Embryonic facial prominence (tissue), 1 donor: Measurements from ENCODE around the gene CRYL1.
A peak's percentile ranks its signal among the peaks of the same experiment; 100 is the strongest.

ENCODE experiments used
- DNase-seq: peaks from one replicate; pipeline ENCODE4 v3.0.0-alpha.2; 2016; ENCODE audit errors: extremely low spot score

Gene CRYL1

GRCh38 chr13:20494656-20495055 lies 31.0 kb downstream of the CRYL1 start:
- DNase-seq: no peak

GRCh38 chr13:20492641-20493040 lies 33.0 kb downstream of the CRYL1 start:
- no peak for DNase-seq

DNA sequence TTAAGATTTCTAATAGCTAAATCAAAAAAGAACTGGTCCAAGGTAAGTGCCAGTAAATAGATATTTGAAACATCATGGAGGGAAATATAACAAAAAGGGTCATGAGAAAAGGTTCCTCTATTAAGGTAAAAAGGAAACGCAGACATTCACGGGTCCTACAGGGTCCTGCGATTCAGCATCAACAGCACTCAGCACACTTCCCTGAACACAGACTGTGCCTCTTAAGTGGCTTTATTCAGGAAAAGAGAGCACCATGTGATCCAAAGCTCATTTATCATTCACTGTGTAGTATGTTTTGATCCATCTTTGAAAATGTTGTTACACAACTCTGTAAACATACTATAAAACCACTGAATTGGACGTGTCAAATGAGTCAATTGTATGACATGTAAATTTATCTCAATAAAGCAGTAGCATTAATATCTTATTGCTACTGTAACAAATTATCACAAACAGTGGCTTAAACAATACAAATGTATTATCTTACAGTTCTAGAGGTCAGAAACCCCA lies 33.7 kb downstream of the CRYL1 start:
- no peak for DNase-seq

GRCh38 chr13:20489185-20489820 lies 36.4 kb downstream of the CRYL1 start:
- peak; percentile 13 for DNase-seq

DNA sequence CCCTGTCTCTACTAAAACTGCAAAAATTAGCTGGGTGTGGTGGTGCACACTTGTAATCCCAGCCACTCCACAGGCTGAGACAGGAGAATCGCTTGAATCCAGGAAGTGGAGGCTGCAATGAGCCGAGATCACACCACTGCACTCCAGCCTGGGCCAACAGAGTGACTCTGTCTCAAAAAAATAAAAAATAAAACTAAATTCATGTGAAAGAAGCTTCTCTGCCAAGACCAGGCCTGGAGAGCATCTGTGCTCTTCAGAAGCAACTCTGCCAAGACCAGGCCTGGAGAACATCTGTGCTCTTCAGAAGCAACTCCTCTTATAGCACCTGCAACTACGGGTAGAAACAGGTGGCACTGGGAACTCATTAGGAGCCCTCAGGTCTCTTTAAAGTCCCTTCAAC lies 37.7 kb downstream of the CRYL1 start:
- DNase-seq: no peak

DNA sequence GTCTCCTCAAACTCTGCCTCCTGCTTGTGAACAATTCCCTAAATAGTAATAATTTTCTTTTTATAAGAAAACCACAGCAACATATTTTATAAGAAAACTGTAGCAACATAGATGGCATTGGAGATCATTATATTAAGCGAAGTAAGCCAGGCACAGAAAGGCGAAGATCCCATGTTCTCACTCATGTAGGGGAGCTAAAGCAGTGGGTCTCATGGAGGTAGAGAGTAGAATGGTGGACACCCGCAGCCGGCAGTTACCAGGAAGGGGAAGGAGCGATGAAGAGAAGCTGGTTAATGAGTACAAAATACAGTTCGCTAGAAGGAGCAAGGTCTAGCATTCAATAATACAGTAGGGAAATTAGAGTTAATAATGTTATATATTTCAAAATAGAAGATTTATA lies 42.9 kb downstream of the CRYL1 start:
- DNase-seq: no peak

- DNase-seq: no peak
These were observed 43.3 kb downstream of the CRYL1 start for GRCh38 chr13:20482275-20482761.

DNA sequence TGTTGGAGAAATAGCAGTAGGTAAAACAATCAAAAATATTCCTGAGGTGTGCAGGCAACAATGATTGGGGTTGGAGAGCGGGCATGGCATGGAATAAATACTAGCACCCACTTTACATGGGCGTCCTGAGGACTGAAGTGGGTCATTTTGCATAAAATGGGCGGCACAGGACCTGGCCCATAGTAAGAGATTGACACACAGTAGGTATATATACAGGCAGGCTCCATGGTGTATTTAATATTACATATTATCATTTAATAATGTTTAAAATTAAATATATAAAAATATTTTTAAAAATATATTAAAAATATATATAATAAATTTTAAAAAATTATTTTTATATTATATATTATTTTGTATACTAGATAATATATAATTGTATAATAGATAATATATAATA lies 48.3 kb downstream of the CRYL1 start:
- no peak for DNase-seq

DNA sequence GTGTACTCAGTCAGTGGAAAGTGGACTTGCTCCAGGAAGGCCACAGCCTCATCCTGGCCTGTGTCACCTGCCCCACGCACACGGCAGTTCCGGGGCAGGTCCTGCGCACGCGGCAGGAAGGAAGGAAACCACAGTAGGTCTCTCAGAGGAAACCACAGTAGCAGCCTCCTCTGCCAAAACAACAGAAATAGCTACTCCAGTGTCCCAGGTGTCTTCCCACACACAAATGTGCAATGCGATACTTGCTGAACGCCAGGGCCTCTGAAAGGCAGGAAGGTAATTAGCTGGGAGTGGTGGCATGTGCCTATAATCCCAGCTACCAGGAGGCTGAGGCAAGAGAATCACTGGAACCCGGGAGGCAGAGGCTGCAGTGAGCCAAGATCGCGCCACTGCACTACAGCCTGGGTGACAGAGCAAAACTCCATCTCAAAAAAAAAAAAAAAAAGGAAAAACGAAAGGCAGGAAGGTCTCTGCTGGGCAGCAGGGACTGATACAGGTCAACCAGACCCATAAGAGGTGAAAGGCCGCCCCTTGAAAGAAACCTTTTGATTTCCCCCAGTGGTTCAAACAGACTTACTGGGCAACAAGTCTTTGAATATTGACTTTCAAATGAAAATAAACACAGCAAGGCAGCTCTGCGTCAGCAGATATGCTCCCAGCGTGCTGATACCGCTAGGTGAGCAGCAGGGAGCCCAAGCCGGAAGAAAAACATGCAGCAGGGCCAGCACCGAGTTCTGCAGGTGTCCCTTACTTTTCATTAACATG lies 49.5 kb downstream of the CRYL1 start:
- no peak for DNase-seq

GRCh38 chr13:20474515-20474914 lies 51.1 kb downstream of the CRYL1 start:
- DNase-seq: no peak

DNA sequence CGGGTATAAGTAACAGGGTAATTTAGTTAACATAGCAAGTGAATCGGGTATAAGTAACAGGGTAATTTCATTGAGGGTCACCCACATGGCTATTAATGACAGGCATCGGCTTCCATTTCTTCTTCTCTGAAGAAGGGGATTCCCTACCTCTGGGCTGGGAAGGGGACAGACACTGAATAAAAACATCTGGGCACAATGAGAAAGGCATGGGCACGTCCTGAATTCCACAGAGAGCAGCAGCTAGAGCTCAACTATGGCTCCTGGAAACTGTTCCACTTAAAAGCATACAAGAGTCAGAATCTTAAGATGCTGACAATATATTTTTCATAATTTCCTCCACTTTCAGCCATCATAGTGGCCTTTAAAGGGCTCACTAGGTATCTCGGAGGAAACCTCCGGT lies 51.8 kb downstream of the CRYL1 start:
- no peak for DNase-seq

DNA sequence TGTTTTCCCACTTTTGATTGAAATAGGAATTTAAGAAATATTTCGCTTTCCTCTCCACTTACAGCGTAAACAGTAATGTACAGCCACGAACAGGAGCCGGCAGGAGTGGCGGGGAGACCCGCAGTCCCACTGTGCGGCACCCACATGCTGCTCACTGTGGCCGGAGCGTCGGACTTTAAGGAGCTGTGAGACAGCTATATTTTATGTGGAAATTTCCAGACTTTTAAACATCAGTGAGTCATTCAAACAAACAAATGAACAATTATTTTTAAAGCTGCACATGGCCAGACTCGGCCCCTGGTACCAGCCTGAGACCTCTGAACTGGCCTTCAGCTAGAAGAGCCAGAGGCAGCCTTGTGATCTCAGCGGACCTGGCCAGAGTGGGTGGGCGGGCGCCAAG lies 52.5 kb downstream of the CRYL1 start:
- no peak for DNase-seq

DNA sequence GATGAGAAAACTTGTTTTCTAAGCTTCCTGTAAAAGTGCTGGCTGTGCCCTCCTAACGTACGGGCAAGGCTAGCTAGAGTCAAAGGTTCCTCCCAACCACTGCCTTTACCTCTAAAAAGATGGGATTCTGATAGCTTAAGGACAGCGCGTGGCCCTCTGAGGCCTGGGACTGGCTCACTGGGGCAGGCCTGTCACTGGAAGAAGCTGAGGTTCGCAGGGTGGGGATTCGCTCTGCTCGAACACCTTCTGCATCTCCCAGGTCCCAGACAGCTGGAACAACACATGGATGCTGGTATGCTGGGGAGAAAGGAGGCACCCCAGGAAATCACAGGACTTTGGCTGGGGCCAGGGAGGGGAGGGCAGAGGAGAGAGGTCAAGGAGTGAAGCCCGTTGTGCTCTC lies 53.1 kb downstream of the CRYL1 start:
- DNase-seq: no peak

GRCh38 chr13:20470136-20470535 lies 55.5 kb downstream of the CRYL1 start:
- DNase-seq: no peak

DNA sequence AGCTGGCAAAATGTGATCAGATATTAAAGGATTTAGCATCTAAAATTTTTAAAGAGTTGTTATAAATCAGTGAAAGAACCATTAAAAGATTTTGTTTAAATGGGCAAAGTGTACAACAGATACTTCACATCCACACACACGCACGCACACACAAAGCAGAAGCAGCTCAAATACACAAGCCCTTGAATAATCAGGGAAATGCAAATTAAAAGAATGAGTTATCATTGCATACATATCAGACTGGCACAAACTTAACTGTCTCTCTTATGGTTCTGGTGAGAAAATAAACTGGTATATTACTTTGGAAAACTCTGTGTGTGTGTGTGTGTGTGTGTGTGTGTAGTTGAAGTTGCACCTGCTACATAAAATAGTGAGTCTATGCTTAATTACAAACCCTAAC lies 59.3 kb downstream of the CRYL1 start:
- DNase-seq: no peak

DNA sequence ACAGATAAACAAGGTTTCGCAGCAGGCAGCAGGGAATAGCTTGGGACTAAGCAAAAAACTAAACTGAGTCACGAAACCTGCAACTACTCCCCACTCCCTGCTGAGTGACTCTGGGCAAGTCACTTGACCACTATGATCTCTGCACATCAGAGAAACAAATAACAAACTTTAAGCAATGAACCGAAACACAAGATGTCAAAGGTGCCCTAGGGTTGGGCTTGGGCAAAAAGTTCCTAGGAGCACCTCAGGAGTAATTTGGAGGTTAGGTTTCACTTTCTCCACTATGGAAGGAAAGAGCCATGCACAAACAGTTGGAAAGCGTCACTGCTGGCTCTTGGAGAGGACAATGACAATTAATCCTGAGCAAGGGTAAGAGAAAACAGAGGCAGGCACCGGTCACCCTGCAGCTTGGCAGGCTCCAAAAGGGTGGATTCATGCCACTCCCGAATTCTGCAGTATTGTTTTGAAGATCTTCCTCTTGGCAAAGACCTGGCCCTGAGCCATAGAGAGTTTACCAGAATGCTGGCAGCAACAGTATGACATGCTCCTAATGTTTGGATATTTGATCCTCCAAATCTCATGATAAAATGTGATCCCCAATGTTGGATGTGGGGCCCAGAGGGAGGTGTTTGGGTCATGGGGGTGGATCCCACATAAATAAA lies 60.3 kb downstream of the CRYL1 start:
- DNase-seq: no peak

GRCh38 chr13:20462921-20463320 lies 62.7 kb downstream of the CRYL1 start:
- DNase-seq: no peak

- no peak for DNase-seq
These were observed 63.1 kb downstream of the CRYL1 start for GRCh38 chr13:20462533-20462915.

DNA sequence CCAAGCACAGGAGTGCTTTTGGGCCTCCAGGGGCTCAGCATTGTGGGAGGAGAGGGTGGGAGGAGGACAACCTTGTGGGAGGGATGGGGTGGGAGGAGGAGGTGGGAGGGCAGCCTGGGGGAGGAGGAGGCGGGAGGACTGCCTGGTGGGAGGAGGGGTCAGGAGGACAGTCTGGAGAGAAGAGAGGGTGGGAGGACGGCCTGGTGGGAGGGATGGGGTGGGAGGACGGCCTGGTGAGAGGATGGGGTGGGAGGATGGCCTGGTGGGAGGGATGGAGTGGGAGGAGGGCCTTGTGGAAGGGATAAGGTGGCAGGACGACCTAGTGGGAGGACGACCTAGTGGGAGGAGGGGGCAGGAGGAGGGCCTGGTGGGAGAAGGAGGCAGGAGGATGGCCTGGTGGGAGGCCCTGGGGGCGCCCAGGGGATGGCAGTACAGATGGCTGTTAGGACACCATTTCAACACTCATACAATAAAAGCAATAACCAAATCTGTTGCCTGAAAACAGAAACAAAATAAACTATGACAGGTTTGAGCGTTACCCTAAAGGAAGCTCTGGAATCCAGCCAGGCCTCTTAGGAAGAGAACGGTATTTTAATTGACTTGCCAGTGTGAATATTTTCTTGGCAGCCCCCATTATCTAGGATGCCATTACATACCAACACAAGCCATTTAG lies 63.7 kb downstream of the CRYL1 start:
- DNase-seq: peak; percentile 15

DNA sequence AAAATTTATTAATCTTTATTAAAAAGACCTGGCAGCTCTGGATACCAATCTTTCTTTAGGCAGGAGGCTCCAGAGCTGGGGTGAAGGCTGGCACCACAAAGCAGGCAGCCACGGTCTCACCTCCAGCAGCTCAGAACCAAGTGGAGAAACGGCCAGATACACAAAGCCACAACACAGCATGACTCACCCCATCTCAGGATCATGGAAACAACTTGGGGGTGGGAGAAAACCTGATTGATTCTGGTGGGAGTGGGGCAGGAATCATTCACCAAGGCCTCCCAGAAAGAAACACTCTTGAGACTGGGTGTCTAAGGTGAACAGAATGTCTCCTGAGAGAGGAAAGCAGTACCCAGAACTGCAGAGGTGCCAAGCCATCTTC lies 64.2 kb downstream of the CRYL1 start:
- DNase-seq: no peak

GRCh38 chr13:20460761-20461160 lies 64.9 kb downstream of the CRYL1 start:
- no peak for DNase-seq

DNA sequence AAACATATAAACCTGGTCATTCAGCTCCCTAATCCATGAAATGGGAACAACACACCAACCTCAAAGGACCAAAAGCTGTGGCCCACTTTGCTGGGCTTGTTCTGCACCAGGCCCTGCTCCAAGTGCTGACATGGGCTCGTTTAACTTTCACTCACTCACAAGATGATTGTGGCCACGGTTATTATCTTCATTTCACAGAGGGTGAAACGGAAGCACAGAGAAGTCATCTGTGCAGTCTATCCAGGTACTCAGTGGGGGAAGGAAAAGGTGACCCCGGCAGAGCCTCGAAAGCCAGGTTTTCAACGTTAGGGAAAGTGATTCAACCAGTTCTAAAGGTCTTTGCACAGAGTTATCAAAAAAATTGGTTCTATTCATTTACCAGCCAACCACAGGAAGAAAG lies 68.0 kb downstream of the CRYL1 start:
- no peak for DNase-seq
